ENCODE measurements around the gene TM9SF1.

DNA sequence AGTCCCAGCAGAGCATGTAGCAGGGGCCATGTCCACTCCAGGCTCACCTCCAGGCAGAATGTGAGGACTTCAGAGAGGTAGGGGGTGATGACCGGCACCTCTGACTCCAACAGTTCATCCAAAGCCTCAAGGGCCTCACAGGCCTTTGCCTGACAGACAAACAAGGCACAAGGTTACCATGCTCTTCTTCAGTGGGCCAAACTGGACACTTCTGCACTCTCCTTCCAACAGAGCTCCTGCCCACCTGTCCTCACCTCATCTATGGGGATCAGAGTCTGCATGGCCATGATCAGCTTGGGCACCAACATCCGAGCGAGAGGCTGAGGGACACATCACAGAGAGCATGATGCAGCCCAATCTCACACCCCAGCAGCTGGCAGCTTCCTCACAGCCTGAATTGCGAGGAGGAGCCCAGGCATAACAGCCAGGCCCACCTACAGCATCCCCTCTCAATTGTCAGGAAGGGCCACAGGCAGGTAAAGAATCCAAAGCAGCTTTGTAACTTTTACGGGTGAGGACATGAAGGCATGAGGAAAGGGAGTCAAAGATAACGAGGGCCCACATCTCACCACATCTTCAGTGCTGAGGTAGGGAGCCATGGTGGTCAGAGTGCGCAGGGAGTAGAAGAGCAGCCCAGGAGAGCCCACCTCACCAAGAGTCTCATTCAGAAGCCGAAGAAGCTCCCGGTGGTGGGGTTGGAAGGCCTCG, 8.3 kb downstream of the TM9SF1 start:
- TF ChIP-seq, protein P1, sequence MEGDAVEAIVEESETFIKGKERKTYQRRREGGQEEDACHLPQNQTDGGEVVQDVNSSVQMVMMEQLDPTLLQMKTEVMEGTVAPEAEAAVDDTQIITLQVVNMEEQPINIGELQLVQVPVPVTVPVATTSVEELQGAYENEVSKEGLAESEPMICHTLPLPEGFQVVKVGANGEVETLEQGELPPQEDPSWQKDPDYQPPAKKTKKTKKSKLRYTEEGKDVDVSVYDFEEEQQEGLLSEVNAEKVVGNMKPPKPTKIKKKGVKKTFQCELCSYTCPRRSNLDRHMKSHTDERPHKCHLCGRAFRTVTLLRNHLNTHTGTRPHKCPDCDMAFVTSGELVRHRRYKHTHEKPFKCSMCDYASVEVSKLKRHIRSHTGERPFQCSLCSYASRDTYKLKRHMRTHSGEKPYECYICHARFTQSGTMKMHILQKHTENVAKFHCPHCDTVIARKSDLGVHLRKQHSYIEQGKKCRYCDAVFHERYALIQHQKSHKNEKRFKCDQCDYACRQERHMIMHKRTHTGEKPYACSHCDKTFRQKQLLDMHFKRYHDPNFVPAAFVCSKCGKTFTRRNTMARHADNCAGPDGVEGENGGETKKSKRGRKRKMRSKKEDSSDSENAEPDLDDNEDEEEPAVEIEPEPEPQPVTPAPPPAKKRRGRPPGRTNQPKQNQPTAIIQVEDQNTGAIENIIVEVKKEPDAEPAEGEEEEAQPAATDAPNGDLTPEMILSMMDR (IDR thresholded peaks at IDR 0.05) = no peak
- TF ChIP-seq POLR2A (IDR thresholded peaks at IDR 0.05) (no peak), EP300 (IDR thresholded peaks at IDR 0.05) (no peak)

Measured in tibial nerve (tissue), 4 donors.